HCT116 (cell line): ENCODE data around the gene ANXA3. TPM values are rescaled to one million over a fixed set of nuclear protein-coding genes. Genes with fewer than 3 reads are reported as not detected.

ENCODE experiments used
- ATAC-seq: fragments of 200-7000 bp; cut with Tn5 transposase; 2 replicates; pipeline ENCODE4 v1.9.1; 2020; ENCODE audit warnings: mild to moderate bottlenecking, moderate library complexity
- BruUV-seq: library from RNA; stranded (reverse); fragments of 400-500 nt; replicated peaks from 2 replicates; lab custom pipeline; 2021; lab: Mats Ljungman, UMichigan
- CTCF ChIA-PET: fragments of 300-600 bp; sonication (Branson Sonifier 250); formaldehyde crosslinking; loops from one replicate; lab custom pipeline; 2021; ENCODE audit warnings: antibody characterized with exemption; lab: Charles Lee
- POLR2A ChIA-PET: fragments of 300-600, 350-600 bp; sonication (Branson Sonifier 250); formaldehyde crosslinking; loops from one replicate; lab custom pipeline; 2021; ENCODE audit warnings: antibody characterized with exemption; lab: Charles Lee
- RAD21 ChIA-PET, 2 experiments: fragments of 300-600 bp; sonication (Branson Sonifier 250); formaldehyde crosslinking; loops; one replicate each; lab custom pipeline; 2023; ENCODE audit warnings: low total read pairs in 2 of 2; ENCODE audit not compliant: uncharacterized antibody in 2 of 2, unreplicated experiment in 2 of 2, low non-redundant PET in 1 of 2; lab: Charles Lee
- DNase-seq: peaks from one replicate; pipeline ENCODE4 v3.0.0-alpha.2; 2010; ENCODE audit warnings: low read depth, low spot score
- H2AFZ ChIP-seq: fragments of 200-600 bp; shearing (Covaris generic), sonication (generic); 2 replicates; pipeline ENCODE4 v1.6.1; 2017; ENCODE audit warnings: low read depth, mixed run types, mixed read lengths, antibody characterized with exemption, low read length; ENCODE audit not compliant: poor library complexity, severe bottlenecking
- H3K27ac ChIP-seq: 2 replicates; pipeline ENCODE4 v1.5.1; 2012; ENCODE audit warnings: low read depth, low read length
- H3K27me3 ChIP-seq: fragments of 200-600 bp; sonication (generic); 2 replicates; pipeline ENCODE4 v1.6.1; 2016; ENCODE audit warnings: mixed run types, low read length, mixed read lengths; ENCODE audit not compliant: insufficient read depth
- H3K36me3 ChIP-seq, 2 experiments: fragments of 200-500 bp in 1 of 2; fragments of 200-600 bp in 1 of 2; sonication (Bioruptor generic) in 1 of 2; sonication (generic) in 1 of 2; 2 replicates each; pipeline versions ENCODE4 v1.5.1 to v1.6.1; 2014 to 2016; ENCODE audit warnings: low read length in 2 of 2, inconsistent platforms in 1 of 2, mixed read lengths in 1 of 2, mixed run types in 1 of 2; ENCODE audit not compliant: insufficient read depth in 2 of 2, control insufficient read depth in 1 of 2
- H3K4me1 ChIP-seq, 2 experiments: fragments of 200-600 bp in 1 of 2; sonication (generic) in 1 of 2; 2 replicates each; pipeline versions ENCODE4 v1.5.1 to v1.6.1; 2012 to 2017; ENCODE audit warnings: low read length in 2 of 2, inconsistent platforms in 1 of 2, mild to moderate bottlenecking in 1 of 2, mixed read lengths in 1 of 2, mixed run types in 1 of 2, moderate library complexity in 1 of 2; ENCODE audit not compliant: insufficient read depth in 2 of 2, control insufficient read depth in 1 of 2
- H3K4me2 ChIP-seq: fragments of 200-600 bp; sonication (generic); 2 replicates; pipeline ENCODE4 v1.6.1; 2017; ENCODE audit warnings: mixed run types, low read length, mixed read lengths
- H3K4me3 ChIP-seq, 2 experiments: fragments of 200-600 bp in 1 of 2; sonication (generic) in 1 of 2; replicated peaks in 1 of 2; 2 replicates each; pipeline ENCODE4 v1.5.1; 2011 to 2016; ENCODE audit warnings: low read length in 2 of 2, control low read depth in 1 of 2, low read depth in 1 of 2, mild to moderate bottlenecking in 1 of 2, mixed read lengths in 1 of 2, mixed run types in 1 of 2
- H3K79me2 ChIP-seq: fragments of 200-600 bp; sonication (generic); 2 replicates; pipeline ENCODE4 v1.6.1; 2017; ENCODE audit warnings: mild to moderate bottlenecking, mixed run types, low read length, moderate library complexity, mixed read lengths; ENCODE audit not compliant: insufficient read depth
- H3K9ac ChIP-seq: fragments of 200-600 bp; sonication (generic); 2 replicates; pipeline ENCODE4 v1.6.1; 2016; ENCODE audit warnings: low read length, mixed read lengths
- H3K9me2 ChIP-seq: fragments of 200-600 bp; sonication (generic), shearing (Covaris generic); 2 replicates; pipeline ENCODE4 v1.6.1; 2017; ENCODE audit warnings: mixed run types, mild to moderate bottlenecking, moderate library complexity; ENCODE audit not compliant: insufficient read depth
- H3K9me3 ChIP-seq, 2 experiments: fragments of 200-500 bp in 1 of 2; fragments of 200-600 bp in 1 of 2; sonication (Bioruptor generic) in 1 of 2; sonication (generic) in 1 of 2; 2 replicates each; pipeline ENCODE4 v1.6.1; 2014 to 2017; ENCODE audit warnings: low read length in 2 of 2, mixed read lengths in 2 of 2, inconsistent platforms in 1 of 2, low read depth in 1 of 2, mild to moderate bottlenecking in 1 of 2, mixed run types in 1 of 2, moderate library complexity in 1 of 2; ENCODE audit not compliant: control insufficient read depth in 1 of 2, insufficient read depth in 1 of 2
- H4K20me1 ChIP-seq: fragments of 200-600 bp; sonication (generic), shearing (Covaris generic); 2 replicates; pipeline ENCODE4 v1.6.1; 2017; ENCODE audit warnings: mixed run types, mild to moderate bottlenecking, moderate library complexity; ENCODE audit not compliant: insufficient read depth
- CBX3 ChIP-seq: IDR thresholded peaks from 2 replicates; pipeline ENCODE4 v1.6.1; 2012; ENCODE audit warnings: low read depth
- CEBPB ChIP-seq: IDR thresholded peaks from 2 replicates; pipeline ENCODE4 v1.6.1; 2012; ENCODE audit warnings: low read depth
- EZH2phosphoT487 ChIP-seq: fragments of 200-600 bp; IDR thresholded peaks from 2 replicates; pipeline ENCODE4 v1.6.1; 2018; ENCODE audit warnings: antibody characterized with exemption, borderline replicate concordance
- POLR2A ChIP-seq: IDR thresholded peaks from 2 replicates; pipeline ENCODE4 v1.7.0; 2011; ENCODE audit warnings: borderline replicate concordance; ENCODE audit not compliant: insufficient read depth, insufficient read length; ENCODE audit errors: extremely low read depth
- POLR2AphosphoS5 ChIP-seq: IDR thresholded peaks from 2 replicates; pipeline ENCODE4 v1.6.1; 2011; ENCODE audit warnings: mild to moderate bottlenecking, low read depth, low read length, moderate library complexity
- RAD21 ChIP-seq: IDR thresholded peaks from 2 replicates; pipeline ENCODE4 v1.6.1; 2012; ENCODE audit warnings: low read depth, mild to moderate bottlenecking
- TCF7L2 ChIP-seq: IDR thresholded peaks from 2 replicates; pipeline ENCODE4 v1.7.0; 2011; ENCODE audit warnings: borderline replicate concordance, inconsistent platforms; ENCODE audit not compliant: insufficient read depth, insufficient read length; ENCODE audit errors: extremely low read depth
- YY1 ChIP-seq: IDR thresholded peaks from 2 replicates; pipeline ENCODE4 v1.6.1; 2011; ENCODE audit warnings: low read length, low read depth, moderate library complexity, mild to moderate bottlenecking; ENCODE audit not compliant: insufficient replicate concordance; ENCODE audit errors: extremely low read depth
- ZFX ChIP-seq: fragments of 450-650 bp; IDR thresholded peaks from 2 replicates; pipeline ENCODE4 v1.6.1; 2017
- ZNF274 ChIP-seq: fragments of 200-500 bp; sonication (Bioruptor generic); IDR thresholded peaks from 2 replicates; pipeline ENCODE4 v1.6.1; 2014; ENCODE audit warnings: mild to moderate bottlenecking, low read depth, low read length, inconsistent platforms
- intact Hi-C: fragments of 100-400 bp; cut with micrococcal nuclease; formaldehyde crosslinking; loops from 2 replicates; pipeline ENCODE4 v1.10.0; 2022
- total RNA-seq: library from RNA; stranded (reverse); gene quantifications from one replicate; pipeline ENCODE4 v1.2.1, GENCODE V29; 2021; ENCODE audit not compliant: unreplicated experiment
- TF ChIP-seq, protein P1 (sequence below): IDR thresholded peaks from 2 replicates; pipeline ENCODE4 v1.6.1; 2012; ENCODE audit warnings: low read depth
- TF ChIP-seq, protein P2 (sequence below): IDR thresholded peaks from 2 replicates; pipeline ENCODE4 v1.6.1; 2012
- TF ChIP-seq, protein P3 (sequence below), 3 experiments: fragments of 200-600 bp in 1 of 3; sonication (generic) in 1 of 3; IDR thresholded peaks in 2 of 3; conservative IDR thresholded peaks in 1 of 3; 2 replicates each; pipeline ENCODE4 v1.5.1; 2012 to 2017; ENCODE audit warnings: low read depth in 2 of 3, low read length in 2 of 3, antibody characterized with exemption in 1 of 3, borderline replicate concordance in 1 of 3, control low read depth in 1 of 3, mild to moderate bottlenecking in 1 of 3, mixed read lengths in 1 of 3, mixed run types in 1 of 3, moderate library complexity in 1 of 3; ENCODE audit not compliant: insufficient read depth in 1 of 3
- TF ChIP-seq, protein P4 (sequence below): IDR thresholded peaks from 2 replicates; pipeline ENCODE4 v1.6.1; 2011; ENCODE audit warnings: mild to moderate bottlenecking, low read length, moderate library complexity; ENCODE audit not compliant: insufficient replicate concordance; ENCODE audit errors: extremely low read depth
- TF ChIP-seq, protein P5 (sequence below): IDR thresholded peaks from 2 replicates; pipeline ENCODE4 v1.6.1; 2012

The ANXA3 gene
- total RNA-seq, 1 experiment from 2014 or later = 158 TPM

DNA sequence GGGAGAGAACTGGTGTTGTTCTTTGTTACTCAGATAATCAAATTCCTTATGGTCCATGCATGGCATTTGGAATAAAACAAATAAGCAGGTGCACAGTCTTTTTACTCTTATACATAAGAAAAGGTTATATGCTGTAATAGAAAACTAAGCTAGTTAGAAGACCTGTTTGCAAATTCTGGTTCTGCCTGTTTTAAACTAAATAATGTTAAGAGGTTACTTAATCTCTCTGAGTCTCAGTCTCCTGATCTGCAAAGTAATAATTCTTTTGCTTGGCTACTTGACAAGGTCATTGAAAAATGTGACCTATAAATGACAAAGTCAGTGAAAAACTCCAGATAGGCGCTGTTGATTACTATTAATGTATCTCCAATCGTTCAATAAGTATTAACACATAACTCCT lies 42.5 kb upstream of the ANXA3 start:
- ChIA-PET CTCF (no interaction called here), POLR2A (no interaction called here), RAD21 (no interaction called here)
- no peaks in the 10 kb centered on the region for H3K79me2 ChIP-seq
- no peak for TF ChIP-seq ZNF274
- no peak for TF ChIP-seq TCF7L2
- TF ChIP-seq, protein P1, sequence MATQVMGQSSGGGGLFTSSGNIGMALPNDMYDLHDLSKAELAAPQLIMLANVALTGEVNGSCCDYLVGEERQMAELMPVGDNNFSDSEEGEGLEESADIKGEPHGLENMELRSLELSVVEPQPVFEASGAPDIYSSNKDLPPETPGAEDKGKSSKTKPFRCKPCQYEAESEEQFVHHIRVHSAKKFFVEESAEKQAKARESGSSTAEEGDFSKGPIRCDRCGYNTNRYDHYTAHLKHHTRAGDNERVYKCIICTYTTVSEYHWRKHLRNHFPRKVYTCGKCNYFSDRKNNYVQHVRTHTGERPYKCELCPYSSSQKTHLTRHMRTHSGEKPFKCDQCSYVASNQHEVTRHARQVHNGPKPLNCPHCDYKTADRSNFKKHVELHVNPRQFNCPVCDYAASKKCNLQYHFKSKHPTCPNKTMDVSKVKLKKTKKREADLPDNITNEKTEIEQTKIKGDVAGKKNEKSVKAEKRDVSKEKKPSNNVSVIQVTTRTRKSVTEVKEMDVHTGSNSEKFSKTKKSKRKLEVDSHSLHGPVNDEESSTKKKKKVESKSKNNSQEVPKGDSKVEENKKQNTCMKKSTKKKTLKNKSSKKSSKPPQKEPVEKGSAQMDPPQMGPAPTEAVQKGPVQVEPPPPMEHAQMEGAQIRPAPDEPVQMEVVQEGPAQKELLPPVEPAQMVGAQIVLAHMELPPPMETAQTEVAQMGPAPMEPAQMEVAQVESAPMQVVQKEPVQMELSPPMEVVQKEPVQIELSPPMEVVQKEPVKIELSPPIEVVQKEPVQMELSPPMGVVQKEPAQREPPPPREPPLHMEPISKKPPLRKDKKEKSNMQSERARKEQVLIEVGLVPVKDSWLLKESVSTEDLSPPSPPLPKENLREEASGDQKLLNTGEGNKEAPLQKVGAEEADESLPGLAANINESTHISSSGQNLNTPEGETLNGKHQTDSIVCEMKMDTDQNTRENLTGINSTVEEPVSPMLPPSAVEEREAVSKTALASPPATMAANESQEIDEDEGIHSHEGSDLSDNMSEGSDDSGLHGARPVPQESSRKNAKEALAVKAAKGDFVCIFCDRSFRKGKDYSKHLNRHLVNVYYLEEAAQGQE = no peak
- TF ChIP-seq, protein P2, sequence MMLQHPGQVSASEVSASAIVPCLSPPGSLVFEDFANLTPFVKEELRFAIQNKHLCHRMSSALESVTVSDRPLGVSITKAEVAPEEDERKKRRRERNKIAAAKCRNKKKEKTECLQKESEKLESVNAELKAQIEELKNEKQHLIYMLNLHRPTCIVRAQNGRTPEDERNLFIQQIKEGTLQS = no peak
- TF ChIP-seq POLR2A = no peak
- TF ChIP-seq ZFX = no peak
- TF ChIP-seq YY1 = no peak
- TF ChIP-seq CBX3 = no peak
- TF ChIP-seq CEBPB = no peak
- TF ChIP-seq, protein P3, sequence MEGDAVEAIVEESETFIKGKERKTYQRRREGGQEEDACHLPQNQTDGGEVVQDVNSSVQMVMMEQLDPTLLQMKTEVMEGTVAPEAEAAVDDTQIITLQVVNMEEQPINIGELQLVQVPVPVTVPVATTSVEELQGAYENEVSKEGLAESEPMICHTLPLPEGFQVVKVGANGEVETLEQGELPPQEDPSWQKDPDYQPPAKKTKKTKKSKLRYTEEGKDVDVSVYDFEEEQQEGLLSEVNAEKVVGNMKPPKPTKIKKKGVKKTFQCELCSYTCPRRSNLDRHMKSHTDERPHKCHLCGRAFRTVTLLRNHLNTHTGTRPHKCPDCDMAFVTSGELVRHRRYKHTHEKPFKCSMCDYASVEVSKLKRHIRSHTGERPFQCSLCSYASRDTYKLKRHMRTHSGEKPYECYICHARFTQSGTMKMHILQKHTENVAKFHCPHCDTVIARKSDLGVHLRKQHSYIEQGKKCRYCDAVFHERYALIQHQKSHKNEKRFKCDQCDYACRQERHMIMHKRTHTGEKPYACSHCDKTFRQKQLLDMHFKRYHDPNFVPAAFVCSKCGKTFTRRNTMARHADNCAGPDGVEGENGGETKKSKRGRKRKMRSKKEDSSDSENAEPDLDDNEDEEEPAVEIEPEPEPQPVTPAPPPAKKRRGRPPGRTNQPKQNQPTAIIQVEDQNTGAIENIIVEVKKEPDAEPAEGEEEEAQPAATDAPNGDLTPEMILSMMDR (IDR thresholded peaks at IDR 0.05 in 2 of 3, conservative IDR thresholded peaks at IDR 0.05 in 1 of 3; ENCODE audit: borderline replicate concordance in 1 of 3, insufficient read depth in 1 of 3, low read depth in 2 of 3, low read length in 2 of 3) = no peak
- TF ChIP-seq EZH2phosphoT487 = no peak
- TF ChIP-seq, protein P4, sequence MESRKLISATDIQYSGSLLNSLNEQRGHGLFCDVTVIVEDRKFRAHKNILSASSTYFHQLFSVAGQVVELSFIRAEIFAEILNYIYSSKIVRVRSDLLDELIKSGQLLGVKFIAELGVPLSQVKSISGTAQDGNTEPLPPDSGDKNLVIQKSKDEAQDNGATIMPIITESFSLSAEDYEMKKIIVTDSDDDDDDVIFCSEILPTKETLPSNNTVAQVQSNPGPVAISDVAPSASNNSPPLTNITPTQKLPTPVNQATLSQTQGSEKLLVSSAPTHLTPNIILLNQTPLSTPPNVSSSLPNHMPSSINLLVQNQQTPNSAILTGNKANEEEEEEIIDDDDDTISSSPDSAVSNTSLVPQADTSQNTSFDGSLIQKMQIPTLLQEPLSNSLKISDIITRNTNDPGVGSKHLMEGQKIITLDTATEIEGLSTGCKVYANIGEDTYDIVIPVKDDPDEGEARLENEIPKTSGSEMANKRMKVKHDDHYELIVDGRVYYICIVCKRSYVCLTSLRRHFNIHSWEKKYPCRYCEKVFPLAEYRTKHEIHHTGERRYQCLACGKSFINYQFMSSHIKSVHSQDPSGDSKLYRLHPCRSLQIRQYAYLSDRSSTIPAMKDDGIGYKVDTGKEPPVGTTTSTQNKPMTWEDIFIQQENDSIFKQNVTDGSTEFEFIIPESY = no peak
- no peak for TF ChIP-seq RAD21
- no peak for TF ChIP-seq POLR2AphosphoS5
- TF ChIP-seq, protein P5, sequence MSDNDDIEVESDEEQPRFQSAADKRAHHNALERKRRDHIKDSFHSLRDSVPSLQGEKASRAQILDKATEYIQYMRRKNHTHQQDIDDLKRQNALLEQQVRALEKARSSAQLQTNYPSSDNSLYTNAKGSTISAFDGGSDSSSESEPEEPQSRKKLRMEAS = no peak
- DNase-seq = no peak
- H3K9me3 ChIP-seq = no peaks in the 10 kb centered on the region
- no peak overlapping the region for H3K4me2 ChIP-seq
- ATAC-seq = no peak
- no peak overlapping the region for H3K4me3 ChIP-seq
- no peaks in the 10 kb centered on the region; a peak in 1 of 4 replicates for H3K36me3 ChIP-seq
- H3K9me2 ChIP-seq = no peaks in the 10 kb centered on the region
- H3K9ac ChIP-seq = no peak overlapping the region
- no TSS peak for BruUV-seq
- H3K27me3 ChIP-seq = no peaks in the 10 kb centered on the region
- no peaks in the 10 kb centered on the region for H4K20me1 ChIP-seq
- no peaks in the 10 kb centered on the region for H3K4me1 ChIP-seq
- intact Hi-C loops = no loop called here
- H2AFZ ChIP-seq = no peak overlapping the region
- no peak overlapping the region for H3K27ac ChIP-seq
